Activated T-cell treated with anti-CD3 and anti-CD28 coated beads for 4 hours (primary cell): ENCODE data around the gene SERTAD1.
"Not testable (repeated sequence)": the region's sequence is repeated elsewhere in the genome, so short reads cannot be mapped to it uniquely, and the experiment has no call there.

Source experiments
- DNase-seq: peaks from one replicate; pipeline ENCODE4 v3.0.0-alpha.2; 2020

The SERTAD1 gene

DNA sequence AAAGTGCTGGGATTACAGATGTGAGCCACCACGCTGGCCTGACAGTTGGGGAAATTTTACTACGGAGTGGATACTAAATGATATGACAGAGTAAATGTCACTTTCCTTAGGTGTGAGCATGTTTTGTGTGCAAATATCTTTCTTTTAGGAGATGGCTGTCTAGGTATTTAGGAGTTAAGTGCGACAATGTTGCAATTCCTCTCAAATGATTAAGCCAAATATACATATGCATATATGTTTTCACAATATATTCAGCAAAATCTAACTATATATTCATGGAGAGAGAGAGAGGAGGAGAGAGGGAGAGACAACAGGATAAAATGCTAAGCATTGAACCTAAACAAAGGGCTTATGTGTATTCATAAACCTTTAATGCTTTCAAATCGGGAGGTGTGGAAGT is 23.7 kb upstream of the SERTAD1 start:
- DNase-seq = no peak

DNA sequence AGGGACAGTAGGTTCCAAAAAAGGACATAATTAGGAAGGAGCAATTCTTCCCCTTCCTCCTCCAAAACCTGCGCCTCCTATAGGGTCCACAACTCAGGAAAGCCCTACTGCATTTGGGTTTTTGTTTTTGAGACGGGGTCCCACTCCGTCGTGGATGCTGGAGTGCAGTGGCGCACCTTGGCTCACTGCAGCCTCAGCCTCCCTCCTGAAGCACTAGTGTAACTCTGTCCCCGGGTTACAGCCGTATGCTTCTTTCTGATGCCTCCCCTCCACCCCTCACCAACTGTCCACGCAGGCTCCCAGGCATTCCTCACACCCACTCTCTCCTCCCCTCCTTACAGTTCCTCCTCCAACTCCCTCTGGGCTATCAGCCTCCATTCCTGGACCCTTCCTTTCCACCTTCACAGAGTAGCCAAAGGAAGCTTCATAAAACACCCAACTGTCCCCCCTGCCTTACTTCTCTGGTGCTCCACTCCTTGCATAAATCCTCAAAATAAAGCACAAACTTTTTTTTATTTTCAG is 20.5 kb upstream of the SERTAD1 start:
- DNase-seq = no peak

DNA sequence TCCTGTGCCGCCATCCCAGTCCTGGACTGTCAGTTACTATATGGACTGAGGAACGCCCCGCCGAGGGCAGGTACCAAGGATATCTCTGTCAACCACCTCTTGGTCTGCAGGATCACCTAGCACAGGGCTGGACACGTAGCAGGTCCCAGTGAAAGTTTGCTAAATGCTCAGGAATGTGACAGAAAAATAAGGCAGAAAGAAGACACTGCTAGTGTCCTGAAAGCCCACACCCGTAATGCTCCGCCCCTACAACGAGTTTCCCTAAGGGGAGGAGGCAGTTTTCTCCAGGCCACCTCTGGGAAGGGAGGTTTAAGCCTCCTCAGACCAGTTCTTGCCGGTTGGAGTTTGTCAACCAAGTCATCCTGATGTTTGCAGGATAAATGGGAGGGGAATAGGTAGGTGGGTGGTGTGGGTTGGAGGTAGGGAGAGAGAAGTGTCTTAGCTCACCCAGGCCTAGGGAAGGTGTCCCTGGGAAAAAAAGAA is 20.0 kb upstream of the SERTAD1 start:
- no peak for DNase-seq

DNA sequence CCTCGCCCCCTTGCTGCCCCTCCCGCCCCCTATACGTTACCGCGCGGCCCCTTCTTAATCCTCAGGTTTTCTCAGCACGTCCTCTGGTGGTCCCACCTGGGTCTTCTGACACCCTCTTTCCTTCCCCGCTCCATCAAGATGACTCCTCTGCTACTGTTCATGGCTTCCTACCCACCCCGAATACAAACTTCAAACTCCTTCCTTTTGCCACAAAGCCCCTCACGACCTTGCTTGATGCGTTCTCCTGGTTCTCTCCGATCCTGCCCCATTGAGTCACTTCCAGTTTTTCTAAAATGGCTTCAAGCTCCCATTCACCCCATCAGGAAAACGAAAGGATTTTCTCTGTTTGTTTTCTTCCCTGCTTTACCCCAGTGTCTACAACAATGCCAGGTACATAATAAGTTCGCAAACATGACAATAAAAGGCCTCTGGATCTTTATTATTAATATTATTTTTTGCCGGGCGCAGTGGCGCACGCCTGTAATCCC is 19.1 kb upstream of the SERTAD1 start:
- DNase-seq = no peak

DNA sequence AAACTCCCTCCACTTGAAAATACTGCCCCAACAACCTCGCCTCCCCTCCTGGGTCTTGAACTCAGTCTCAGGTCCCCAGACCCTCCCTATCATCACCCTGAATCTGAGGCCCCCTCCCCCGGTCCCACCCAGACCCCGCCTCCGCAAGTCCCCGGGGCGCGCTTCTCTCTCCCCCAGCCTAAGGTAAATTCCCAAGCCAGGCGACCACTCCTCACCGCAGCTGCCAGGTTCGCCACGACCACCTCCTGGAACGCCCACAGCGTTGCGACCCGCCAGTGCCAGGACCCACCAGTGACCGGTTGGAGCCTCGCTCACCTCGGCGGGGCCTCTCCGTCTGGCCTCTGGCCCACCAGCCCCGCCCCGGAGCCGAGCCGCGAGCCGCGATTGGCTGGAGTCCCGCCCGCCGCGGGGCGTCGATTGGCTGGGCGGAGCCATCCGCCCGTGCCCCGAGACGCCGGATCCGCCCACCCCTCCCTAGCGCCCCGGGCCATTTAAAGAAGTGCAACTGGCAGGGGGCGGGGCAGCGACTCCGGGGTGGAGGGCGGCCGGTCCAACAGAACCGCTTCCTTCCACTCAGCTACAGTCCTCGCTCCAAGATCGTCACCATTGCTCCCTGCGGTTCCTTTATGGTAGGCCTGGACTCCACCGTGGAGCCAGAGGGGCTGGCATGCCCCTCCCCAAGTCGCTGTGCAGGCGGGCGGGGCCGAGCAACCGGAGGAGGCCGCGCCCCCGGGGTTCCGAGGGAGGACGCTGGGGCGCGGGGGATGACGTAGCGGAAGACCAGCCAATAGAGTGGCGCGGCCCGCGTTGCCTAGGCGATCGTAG is 18.4 kb upstream of the SERTAD1 start, which contains the start of gene SERTAD3:
SERTAD3 (minus strand) TSS at position 336 of the 825 bp plus-strand sequence. CDS start 2,255 bp downstream, outside the sequence.
- DNase-seq = peak; percentile 95

DNA sequence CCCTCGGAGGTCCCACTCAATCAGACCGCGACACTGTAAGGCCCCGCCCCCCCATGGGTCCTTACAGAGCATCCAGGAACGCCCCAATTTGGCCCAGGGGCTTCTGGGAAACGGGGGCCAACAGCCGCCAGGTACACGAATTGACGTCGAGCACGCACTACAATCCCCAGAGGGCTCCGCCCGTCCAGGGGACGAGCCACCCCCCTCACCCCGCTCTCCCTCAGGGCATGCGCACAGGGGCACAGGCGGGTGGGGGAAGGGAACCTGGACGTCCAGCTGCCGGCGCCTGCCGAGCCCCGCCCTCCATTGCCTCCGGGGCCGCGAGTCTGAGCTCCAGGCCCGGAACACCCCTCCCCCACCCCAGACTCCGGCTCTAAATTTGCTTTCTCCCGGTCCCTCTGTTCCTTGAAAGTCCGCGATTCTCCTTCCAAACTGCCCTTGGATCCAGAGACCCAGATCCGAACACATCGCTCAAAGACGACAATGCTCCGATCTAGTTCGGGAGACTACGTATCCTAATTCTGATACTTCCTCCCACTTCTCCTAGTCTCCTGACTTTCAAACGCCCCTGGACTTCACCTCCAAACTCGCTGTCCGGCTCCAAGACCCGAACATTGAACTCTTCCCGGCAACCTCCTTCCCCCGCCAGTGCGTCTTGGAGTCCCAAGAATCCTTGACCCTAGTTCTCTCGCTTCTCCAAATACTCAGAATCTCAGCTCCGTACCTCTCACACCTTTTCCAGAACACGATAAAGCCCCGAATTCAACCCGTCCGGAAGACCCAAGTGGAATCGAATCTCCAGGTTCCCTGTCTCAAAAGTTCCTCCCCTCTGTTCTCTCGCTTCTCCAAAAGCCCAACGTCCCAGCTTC is 17.6 kb upstream of the SERTAD1 start:
- peak; percentile 97 for DNase-seq

DNA sequence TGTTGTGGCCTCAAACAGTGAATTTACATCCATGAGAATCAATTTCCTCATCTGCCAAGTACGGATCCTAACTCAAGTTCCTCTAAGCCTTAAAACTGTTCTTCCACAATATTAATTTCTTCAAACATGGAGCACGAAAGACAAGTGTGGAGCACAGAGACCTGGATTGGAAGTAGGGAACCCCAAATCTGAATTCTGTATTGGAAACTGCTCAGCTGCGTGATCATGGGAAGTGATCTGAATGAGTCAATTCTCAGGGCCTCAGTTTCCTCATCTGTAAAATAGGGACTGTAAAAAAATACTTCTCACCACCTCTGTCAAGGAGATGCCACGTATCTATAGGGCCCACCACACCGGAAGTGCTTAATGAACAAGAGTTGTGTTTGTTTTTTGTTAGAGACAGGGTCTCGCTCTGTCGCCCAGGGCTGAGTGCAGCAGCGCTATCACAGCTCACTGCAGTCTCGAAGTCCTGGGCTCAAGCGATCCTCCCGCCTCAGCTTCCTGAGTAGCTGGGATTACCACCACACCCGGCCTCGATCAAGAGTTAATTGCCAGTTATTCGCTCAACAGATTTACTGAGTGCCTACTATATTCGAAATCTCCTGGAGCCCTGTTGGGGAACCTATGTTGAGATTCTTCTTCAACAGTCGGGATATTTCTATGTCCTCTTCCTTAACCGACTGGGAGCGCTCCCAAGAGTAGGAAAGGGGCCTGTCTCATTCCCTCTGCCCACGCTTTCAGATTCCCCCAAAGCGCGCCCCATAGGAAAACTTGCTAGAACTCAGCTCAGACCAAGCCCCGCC is 16.7 kb upstream of the SERTAD1 start:
- no peak for DNase-seq

DNA sequence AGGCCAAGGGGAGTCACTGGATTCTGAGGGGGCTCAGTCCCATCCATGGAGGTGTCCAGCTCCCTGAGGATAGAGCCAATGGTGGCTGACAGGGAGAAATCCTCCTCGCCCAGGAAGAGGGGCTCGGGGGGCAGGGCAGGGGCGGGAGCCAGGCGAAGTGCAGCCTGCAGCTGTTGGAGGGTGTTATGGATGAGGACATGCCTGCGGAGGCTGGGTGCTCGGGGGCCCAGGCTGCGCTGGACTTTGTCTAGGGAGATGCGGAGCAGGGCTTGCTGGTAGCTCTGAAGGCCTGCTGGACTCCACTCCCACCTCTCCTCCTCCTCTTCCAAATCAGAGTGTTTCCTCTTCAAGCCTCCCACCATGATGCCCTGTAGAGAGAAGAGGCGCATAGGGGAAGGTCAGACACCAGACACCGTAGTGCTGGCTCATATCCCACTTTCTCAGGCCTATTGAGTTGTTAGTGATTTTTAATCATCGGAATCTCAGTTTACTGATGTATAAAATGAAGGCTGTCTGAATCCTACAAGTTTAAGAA is 16.0 kb upstream of the SERTAD1 start:
- no peak for DNase-seq

DNA sequence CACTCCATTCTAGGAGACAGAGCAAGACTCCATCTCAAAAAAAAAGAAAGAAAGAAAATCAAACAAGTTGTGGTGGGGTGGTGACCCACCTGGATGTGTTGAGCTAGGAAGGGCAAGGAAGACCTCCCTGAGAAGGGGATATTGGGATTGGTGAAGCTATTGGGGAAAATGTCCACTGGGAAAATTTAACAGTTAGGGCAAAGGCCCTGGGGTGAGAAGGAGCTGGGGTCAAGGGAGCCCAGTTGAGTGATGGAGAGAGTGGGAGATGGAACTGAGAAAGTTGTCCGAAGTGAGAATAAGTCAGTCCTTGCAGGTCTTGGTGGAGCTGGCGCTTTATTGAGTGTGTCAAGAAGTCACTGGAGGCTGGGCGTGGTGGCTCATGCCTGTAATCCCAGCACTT is 12.5 kb upstream of the SERTAD1 start:
- no peak for DNase-seq

DNA sequence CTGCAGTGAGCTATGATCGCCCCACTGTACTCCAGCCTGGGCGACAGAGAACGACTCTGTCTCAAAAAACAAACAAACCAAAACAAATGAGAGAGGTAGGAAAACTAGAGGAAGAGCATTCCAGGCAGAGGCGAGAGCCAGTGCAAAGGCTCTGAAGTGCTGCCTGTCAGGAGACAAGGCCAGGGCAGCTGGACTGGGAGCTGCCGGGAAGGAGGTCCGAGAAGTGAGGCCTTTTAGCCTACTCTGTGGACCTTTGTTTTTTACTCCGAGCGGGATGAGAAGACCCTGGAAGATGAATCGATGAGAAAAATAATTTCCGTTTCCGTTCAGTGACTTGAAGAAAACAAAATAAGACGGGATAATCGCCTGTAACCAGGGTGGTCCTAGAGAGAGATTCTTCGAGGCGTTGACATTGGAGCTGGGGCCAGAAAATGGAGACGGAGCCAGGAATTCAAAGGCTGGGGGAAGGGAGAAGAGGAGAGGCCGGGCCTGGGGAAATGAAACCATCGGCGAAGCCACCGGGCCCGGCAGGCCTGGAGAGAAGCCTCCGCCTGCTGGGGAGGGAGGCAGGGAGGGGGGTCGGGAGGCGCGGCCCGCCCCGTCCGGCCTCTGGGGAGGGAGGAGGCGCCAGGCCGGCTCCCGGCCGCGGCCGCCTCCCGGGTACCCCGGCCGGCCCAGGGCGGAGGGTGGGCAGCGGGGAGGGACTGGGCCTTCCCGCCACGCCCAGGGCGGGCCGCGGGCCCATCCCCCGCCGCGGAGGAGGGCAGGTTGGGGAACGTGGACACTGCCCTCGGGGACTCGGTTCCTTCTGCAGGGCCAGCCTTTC is 7.8 kb upstream of the SERTAD1 start:
- peak; percentile 31 for DNase-seq

DNA sequence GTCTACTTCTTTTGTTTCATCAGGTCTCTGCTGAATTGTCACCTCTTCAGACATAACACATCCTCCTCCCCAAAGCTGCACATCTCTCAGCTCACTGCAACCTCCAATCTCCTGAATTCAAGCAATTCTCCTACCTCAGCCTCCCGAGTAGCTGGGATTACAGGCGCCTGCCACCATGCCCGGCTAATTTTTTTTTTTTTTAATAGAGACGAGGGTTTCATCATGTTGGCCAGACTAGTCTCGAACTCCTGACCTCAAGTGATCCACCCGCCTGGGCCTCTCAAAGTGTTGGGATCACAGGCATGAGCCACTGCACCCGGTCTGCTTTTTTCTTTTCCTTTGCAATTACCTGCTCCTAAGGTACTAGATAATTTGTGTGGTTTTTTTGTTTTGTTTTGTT is 7.0 kb upstream of the SERTAD1 start:
- not testable (repeated sequence) for DNase-seq

DNA sequence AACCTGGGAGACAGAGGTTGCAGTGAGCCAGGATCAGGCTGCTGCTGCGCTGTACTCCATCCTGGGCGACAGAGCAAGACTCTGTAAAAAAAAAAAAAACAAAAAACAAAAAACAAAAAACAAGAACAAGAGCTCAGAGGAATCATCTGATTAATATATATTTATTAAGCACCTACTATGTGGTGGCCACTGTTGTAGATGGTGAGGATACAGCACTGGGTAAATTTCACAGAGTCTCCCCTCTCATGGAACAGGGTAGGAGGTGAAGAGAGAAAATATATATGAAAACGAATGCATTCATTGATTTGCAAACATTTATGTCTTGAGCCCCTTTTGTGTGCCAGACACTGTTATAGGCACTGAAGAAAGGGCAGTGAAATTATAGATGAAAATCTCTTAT is 5.9 kb upstream of the SERTAD1 start:
- DNase-seq = no peak

DNA sequence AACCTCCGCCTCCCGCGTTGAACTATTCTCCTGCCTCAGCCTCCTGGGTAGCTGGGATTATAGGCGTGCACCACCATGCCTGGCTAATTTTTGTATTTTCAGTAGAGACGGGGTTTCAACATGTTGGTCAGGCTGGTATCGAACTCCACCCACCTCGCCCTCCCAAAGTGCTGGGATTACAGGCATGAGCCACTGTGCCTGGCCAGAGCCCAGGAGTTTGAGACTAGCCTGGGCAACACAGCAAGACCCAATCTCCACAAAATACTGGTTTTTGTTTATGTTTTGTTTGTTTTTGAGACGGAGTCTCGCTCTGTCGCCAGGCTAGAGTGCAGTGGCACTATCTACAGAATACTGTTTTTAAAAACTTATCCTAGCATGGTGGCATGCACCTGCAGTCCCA is 4.5 kb upstream of the SERTAD1 start:
- not testable (repeated sequence) for DNase-seq

DNA sequence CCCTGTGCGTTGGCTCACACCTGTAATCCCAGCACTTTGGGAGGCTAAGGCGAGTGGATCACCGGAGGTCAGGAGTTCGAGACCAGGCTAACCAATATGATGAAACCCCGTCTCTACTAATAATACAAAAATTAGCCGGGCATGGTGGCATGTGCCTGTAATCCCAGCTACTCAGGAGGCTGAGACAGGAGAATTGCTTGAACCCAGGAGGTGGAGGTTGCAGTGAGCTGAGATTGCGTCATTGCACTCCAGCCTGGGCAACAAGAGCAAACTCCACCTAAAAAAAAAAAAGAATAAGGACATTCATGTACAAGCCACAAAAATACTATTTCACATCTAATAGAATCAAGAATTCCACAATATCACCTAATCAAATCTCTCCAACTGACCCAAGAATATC is 2.4 kb upstream of the SERTAD1 start:
- DNase-seq = not testable (repeated sequence)

DNA sequence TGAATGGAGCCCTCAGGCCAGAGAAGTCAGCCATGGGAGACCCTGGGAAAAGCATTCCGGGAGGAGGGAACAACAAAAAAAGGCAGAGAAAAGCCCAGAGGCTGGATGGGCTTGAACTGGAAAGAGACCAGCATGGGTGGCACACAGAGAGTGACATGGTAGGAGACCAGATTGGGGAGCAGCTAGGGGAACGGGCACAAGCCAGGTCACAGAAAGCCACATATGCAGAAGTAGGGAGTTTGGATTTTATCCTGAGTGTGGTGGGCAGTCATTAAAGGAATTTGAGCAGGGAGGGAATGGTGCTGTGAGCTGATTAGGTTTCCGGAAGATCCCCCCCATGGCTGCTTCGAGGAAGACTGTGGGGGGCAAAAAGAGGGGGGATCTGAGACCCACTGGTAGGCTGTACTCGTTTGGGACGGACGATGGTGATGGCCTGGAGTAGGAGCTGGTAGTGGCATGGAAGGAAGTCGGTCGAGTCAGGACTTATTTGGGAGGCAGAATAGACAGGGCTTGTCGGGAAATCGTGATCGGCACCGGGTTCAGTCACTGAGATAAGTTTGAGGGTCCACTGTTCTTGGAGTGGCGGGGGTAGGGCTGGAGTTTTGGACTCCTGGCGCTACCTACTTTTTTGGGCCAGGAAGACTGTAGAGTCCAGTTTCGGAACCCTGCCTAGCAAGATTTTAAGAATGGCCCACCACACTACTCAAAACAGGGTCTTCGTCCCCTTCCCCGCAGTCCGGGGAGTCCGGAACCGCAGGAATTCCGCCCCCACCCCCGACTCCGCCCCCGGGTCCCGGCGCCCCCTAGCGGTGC is 949 bp downstream of the SERTAD1 start:
- DNase-seq = no peak

DNA sequence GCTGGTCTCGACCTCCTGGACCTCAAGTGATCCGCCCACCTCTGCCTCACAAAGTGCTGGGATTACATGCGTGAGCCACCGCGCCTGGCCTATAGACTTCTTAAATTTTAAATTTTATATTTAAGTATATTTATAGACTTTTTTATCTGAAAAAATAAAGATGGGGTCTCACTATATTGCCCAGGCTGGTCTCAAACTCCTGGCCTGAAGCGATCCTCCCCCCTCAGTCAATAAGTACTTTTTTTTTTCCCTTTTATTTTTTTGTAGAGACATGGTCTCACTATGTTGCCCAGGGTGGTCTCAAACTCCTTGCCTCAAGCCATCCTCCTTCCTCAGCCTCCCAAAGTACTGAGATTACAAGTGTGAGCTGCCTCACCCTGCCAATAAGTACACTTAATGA is 1.9 kb downstream of the SERTAD1 start:
- no peak for DNase-seq

DNA sequence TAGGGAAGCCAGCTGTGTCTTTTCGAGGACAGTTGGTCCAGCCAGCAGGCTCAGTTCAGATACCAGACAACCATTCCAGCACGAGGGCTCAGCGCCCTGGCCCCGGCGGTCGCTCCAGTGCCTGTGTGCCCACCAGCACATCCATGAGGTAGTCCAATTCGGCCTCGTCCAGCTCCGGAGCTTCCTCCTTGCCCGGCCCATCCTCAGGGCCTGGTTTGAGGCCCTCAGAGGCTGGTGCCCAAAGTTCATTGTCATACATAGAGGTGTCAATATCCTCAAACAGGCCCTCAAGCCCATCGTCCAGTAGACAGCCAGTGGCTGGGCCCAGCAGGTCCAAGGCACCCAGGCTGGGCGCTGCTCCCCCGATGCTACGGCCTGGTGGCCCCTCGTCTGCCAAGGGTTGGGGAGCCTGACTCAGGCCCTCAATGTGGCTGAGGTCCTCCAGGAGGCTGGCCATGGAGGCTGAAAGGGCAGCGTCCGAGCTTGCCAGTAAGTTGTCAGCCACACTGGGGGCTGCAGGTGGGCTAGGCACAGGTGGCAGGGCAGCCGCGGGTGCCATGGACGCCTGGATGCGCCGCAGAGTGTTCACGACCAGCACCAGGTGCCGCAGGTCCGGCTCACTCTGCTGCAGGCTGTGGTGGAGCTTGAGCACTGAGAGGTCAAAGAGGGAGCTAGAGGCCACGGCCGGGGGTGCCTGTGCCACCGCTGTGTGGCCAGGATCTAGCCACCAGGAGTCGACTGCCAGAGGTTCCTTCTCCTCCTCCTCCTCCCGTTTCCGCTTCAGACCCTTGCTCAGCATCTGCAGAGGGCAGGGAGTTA is 2.8 kb downstream of the SERTAD1 start:
- no peak for DNase-seq

DNA sequence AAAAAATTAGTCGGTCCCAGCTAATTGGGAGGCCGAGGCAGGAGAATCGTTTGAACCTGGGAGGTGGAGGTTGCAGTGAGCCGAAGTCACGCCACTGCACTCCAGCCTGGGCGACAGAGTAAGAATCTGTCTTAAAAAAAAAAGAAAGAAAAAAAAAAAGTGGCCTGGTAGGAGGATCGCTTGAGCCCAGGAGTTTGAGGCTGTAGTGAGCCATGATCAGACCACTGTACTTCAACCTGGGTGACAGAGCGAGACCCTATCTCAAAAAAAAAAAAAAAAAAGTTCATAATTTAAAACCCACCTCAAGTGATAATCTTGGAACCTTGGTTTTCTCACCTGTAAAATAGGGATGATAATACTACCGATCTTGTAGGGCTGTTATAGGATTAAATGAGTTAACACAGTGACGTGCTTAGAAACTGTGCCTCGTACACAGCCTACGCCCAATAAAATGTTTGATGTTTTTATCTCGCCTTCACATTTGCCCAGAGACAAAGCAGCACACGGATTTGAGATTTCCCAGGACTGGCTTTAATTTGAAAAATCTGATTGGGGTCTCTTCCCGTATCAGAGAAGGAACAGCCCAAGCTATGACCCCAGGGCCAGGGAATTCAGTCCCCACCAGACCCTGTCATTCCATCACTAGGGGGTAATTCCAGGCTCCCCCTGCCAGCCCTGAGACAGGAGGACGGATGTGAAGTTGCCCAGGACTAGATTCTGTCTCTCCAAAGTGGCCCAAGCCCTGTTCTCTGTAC is 3.6 kb downstream of the SERTAD1 start:
- no peak for DNase-seq
